AML-193 (cell line): Measurements from ENCODE around the gene ISM1.

Experiments used
- DNase-seq, 2 experiments: peaks; one replicate each; lab custom pipeline; 2025; lab: John Stamatoyannopoulos, UW

The ISM1 gene

GRCh38 chr20:13220904-13221297 lies at the start of gene ISM1:
Gene ISM1 (plus strand): TSS chr20:13221274. CDS start chr20:13221777, 503 bp downstream.
- DNase-seq, result no peak

DNA sequence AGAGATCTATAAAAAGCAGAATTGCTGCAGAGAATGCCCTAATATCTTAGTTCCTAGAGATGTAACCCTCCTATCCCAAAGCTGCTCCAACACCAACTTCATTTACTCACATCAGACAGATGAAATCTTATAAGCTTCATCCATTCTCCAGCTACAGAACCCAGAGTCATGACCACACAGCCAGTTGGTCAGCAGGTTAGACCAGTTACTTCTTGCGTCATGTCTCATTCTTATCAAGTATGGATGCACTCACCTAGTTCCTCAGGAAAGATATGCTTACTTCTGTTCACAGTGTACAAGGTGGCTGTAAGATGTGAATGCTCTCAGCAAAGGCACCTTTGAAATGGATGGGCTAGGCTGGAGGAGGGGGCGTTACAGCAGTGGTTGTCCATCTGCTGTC lies 47.9 kb upstream of the ISM1 start:
- no peak for DNase-seq

- no peak for DNase-seq
Observed at GRCh38 chr20:13174402-13174801, 46.7 kb upstream of the ISM1 start.

- DNase-seq, result no peak
Observed at GRCh38 chr20:13180986-13181889, 39.8 kb upstream of the ISM1 start.

- no peak for DNase-seq
Observed at GRCh38 chr20:13183005-13183404, 38.1 kb upstream of the ISM1 start.

GRCh38 chr20:13186043-13186774 lies 34.9 kb upstream of the ISM1 start:
- no peak for DNase-seq

GRCh38 chr20:13187899-13188298 lies 33.2 kb upstream of the ISM1 start:
- DNase-seq, result no peak

GRCh38 chr20:13199279-13199678 lies 21.8 kb upstream of the ISM1 start:
- DNase-seq, result no peak

- DNase-seq, result no peak
Observed at GRCh38 chr20:13200767-13201500, 20.1 kb upstream of the ISM1 start.

DNA sequence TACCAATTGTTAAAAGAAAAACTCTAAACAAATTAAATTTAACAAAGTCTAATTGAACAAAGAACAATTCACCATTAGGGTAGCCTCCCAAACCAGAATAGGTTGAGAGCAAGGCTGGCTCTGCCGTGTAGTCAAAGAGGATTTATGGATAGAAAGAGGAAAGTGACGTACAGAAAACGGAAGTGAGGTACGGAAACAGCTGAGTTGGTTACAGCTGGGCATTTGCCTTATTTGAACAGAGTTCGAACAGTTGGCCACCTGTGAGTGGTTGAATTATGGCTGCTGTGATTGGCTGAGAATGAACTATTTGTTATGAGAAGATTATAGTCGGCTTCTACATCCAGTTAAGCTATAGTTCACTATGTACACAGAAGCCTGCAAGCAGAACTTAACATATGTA lies 18.5 kb upstream of the ISM1 start:
- DNase-seq, result no peak

DNA sequence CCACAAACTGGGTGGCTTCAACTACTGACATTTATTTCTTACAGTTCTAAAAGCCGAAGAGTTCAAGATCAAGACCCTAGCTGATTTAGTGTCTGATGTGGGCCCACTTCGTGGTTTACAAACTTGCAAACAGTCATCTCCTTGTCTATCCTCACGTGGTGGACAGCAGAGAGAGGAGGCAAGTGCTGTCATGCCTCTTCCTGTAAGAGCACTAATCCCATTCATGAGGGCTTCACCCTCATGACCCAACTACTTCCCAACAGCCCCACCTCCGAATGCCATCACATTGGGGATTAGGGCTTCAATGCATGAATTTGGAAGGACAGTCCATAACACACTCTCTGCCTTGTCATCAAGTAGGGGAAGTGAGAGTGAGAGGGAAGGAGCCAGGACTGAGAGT lies 15.6 kb upstream of the ISM1 start:
- no peak for DNase-seq

DNA sequence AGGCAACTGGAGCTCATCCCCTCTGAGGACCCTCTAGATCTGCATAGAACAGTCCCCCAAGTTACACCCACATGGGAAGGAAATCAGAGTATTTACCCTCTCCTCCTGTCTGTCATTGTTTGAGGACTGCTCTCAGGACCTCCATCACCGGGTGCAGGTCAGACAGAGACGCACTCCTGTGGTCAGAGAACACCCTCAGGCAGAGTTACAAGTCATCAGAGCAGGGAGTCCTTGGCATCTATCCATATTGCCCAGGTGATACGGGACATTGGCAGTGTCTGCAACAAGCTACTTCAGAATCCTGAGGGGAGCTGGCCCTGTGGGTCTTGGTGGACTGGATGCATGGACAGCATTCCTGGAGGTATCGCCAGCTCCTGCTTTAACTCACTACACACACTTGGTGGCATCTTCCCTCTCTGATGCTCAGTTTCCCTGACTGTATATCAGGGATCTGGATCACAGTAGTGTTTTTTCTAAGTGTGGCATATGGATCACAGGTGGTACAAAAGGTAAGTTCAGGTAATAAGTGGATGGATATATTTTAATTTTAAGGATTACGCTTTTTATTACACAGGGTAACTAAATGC lies 15.1 kb upstream of the ISM1 start:
- no peak for DNase-seq

DNA sequence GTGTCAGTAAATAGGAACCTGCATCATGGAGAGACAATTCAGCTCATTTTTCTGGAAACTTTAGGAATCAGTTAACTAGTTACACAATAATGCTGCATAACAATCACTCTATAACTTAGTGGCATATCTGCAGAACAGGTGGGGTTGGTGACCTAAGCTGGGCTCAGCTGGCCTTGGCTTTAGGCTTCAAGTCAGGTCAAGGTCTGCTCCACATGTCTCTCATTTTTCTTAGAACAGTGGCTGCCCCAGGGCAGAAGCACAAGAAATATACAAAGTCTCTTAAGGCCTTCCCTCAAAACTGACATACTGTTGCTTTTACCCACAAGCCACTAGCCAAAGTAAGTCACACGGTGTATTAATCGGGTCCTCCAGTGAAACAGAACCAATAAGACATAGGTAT lies 14.1 kb upstream of the ISM1 start:
- DNase-seq, result no peak

- DNase-seq, result no peak
Observed at GRCh38 chr20:13211956-13212618, 9.0 kb upstream of the ISM1 start.

- DNase-seq, result no peak
Observed at GRCh38 chr20:13212750-13213149, 8.3 kb upstream of the ISM1 start.

DNA sequence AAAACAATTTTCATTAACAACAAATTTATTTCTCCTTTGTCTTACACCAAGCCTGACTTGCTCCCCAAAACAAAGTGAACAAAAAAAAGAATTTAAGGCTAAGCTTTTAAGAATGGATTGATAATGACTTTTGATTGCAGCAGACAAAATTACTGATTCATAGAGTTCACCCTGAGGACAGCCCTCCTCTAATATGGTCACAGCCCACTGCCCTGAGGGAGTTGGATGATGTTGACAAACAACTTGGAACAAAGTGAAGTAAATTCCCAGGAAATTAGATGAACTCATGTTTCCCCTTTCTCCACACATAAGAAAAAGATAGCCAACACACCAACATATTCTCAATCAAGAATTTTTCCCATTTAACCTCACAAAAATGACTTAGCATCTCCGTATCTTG lies 7.7 kb upstream of the ISM1 start:
- DNase-seq, result no peak

- no peak for DNase-seq
Observed at GRCh38 chr20:13216533-13216932, 4.5 kb upstream of the ISM1 start.

DNA sequence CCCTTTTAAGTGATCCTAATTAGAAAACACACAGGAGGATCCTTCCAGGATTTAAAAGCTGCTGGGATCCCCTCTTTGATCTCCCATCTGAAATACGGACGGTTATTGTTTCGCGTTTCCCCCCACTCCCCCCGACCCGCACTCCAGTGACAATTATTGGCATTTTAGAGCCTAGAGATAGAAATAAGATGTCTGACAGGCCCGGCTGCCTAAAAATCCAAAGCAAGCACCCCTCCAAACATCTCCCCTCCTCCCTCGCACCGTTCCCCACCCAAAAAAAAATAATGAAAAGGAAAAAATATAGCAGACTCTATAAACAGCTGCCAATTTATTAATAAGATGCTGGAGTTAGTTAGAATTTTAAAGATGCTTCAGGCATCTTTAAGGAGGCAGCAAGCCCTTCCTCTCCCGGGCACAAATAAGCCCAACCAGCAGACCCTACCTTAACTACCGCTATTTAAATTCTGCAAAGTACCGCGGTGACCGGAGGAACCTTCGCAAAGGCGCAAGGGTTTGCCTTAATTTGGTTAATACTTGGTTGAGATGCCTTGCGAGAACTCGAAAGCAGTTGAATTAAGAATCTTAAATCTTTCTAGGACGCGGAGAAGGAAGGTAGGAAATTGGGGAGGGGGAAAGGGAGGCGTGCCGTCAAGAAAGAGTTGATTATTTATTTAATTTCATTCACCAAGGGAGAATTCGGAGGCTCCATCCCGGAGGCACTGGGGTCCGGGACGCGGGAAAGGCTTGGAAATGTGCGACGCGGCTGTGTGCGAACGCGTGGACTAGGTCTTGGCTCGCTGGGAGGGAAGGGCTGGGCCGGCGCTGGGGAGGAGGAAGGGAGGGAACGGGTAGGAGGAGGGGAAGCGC lies 1.5 kb upstream of the ISM1 start:
- no peak for DNase-seq

- no peak for DNase-seq
Observed at GRCh38 chr20:13220194-13220903, 725 bp upstream of the ISM1 start.

DNA sequence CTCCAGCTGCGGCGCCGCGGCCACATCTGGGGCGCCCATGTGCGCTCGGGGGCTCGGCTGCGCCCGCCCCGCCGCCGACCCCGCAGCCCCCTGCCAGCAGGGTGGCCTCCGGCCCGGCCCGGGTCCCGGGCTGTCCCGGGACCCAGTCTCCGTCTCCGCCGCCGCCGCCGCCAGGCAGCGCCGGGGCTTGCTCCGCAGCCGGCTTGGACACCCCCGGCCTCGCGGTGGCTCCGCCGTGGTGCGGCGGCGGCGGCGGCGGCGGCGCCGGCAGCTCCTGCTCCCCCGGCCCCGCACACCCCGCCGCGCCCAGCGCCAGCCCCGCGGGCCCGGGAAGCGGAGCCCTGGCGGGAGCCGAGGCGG lies 219 bp downstream of the ISM1 start:
- no peak for DNase-seq
